Measurements from ENCODE around the gene SIVA1.

The SIVA1 gene

GRCh38 chr14:104765517-104765916, 12.6 kb downstream of the SIVA1 start:
- H3K4me3 ChIP-seq (ENCODE audit: low read length) = no peak overlapping the region
- DNase-seq (ENCODE audit: low read depth) = no peak
- no peak for TF ChIP-seq CTCF (conservative IDR thresholded peaks at IDR 0.05; ENCODE audit: low read depth, low read length)

- no peak for TF ChIP-seq CTCF (conservative IDR thresholded peaks at IDR 0.05; ENCODE audit: low read depth, low read length)
- DNase-seq (ENCODE audit: low read depth) = no peak
- H3K4me3 ChIP-seq (ENCODE audit: low read length) = no peak overlapping the region
These were observed 13.4 kb downstream of the SIVA1 start for GRCh38 chr14:104766256-104766862.

- DNase-seq (ENCODE audit: low read depth) = no peak
These were observed 14.1 kb downstream of the SIVA1 start for GRCh38 chr14:104766863-104767633.

GRCh38 chr14:104767634-104767918, 14.6 kb downstream of the SIVA1 start:
- DNase-seq (ENCODE audit: low read depth) = no peak
- H3K4me3 ChIP-seq (ENCODE audit: low read length) = no peak overlapping the region
- TF ChIP-seq CTCF (conservative IDR thresholded peaks at IDR 0.05; ENCODE audit: low read depth, low read length) = no peak

More at GRCh38 chr14:104766863-104767633, 14.1 kb downstream of the SIVA1 start:
- no peak for TF ChIP-seq CTCF (conservative IDR thresholded peaks at IDR 0.05; ENCODE audit: low read depth, low read length)
- no peak overlapping the region for H3K4me3 ChIP-seq (ENCODE audit: low read length)

GRCh38 chr14:104768437-104769323, 15.7 kb downstream of the SIVA1 start:
- peak; percentile 84 for TF ChIP-seq CTCF (conservative IDR thresholded peaks at IDR 0.05; ENCODE audit: low read depth, low read length)
- H3K4me3 ChIP-seq (ENCODE audit: low read length) = no peak overlapping the region
- peak; percentile 13 for DNase-seq (ENCODE audit: low read depth)

GRCh38 chr14:104769324-104770071, 16.6 kb downstream of the SIVA1 start:
- no peak overlapping the region for H3K4me3 ChIP-seq (ENCODE audit: low read length)
- TF ChIP-seq CTCF (conservative IDR thresholded peaks at IDR 0.05; ENCODE audit: low read depth, low read length) = no peak
- no peak for DNase-seq (ENCODE audit: low read depth)

Measured in retinal pigment epithelial cell (primary cell).